Activated CD8-positive, alpha-beta T cell treated with anti-CD3 and anti-CD28 coated beads for 36 hours (primary cell): ENCODE results near the gene KLHDC3. TPM values are rescaled to one million over a fixed set of nuclear protein-coding genes. Genes with fewer than 3 reads are reported as not detected.

Source experiments
- ATAC-seq: fragments of 200-7000 bp; cut with Tn5 transposase; one replicate; pipeline ENCODE4 v1.10.0; 2021; ENCODE audit warnings: mild to moderate bottlenecking, moderate library complexity
- CTCF ChIA-PET: fragments of 350-600 bp; sonication (Branson Sonifier 250); formaldehyde crosslinking; loops from one replicate; lab custom pipeline; 2021; ENCODE audit warnings: antibody characterized with exemption; lab: Charles Lee
- POLR2A ChIA-PET: fragments of 350-600 bp; sonication (Branson Sonifier 250); formaldehyde crosslinking; loops from one replicate; lab custom pipeline; 2021; ENCODE audit warnings: antibody characterized with exemption; lab: Charles Lee
- DNase-seq: peaks from one replicate; pipeline ENCODE4 v3.0.0-alpha.2; 2020
- H3K27ac Mint-ChIP-seq: one replicate; pipeline ENCODE4 v1.8.0; 2021; ENCODE audit warnings: mild to moderate bottlenecking, mixed read lengths
- H3K27me3 Mint-ChIP-seq: one replicate; pipeline ENCODE4 v1.8.0; 2021; ENCODE audit warnings: mixed read lengths
- H3K36me3 Mint-ChIP-seq: one replicate; pipeline ENCODE4 v1.8.0; 2021; ENCODE audit warnings: low read depth, mixed read lengths
- H3K4me1 Mint-ChIP-seq: one replicate; pipeline ENCODE4 v1.8.0; 2021; ENCODE audit warnings: low read depth, mixed read lengths
- H3K4me3 Mint-ChIP-seq: one replicate; pipeline ENCODE4 v1.8.0; 2021; ENCODE audit warnings: mild to moderate bottlenecking, moderate library complexity, mixed read lengths
- H3K9me3 Mint-ChIP-seq: one replicate; pipeline ENCODE4 v1.8.0; 2021; ENCODE audit warnings: mixed read lengths
- intact Hi-C: fragments of 100-400 bp; cut with micrococcal nuclease; formaldehyde crosslinking; loops from one replicate; pipeline ENCODE4 v1.10.0; 2022
- total RNA-seq, 2 experiments: library from RNA; stranded (reverse); gene quantifications; one replicate each; pipeline ENCODE4 v1.2.3, GENCODE V29; 2021
- TF ChIP-seq, protein P1 (sequence below): fragments of 200-600 bp; IDR thresholded peaks from one replicate; pipeline ENCODE4 v1.8.0; 2022; ENCODE audit warnings: antibody characterized with exemption, mild to moderate bottlenecking

Gene KLHDC3
- total RNA-seq, 2 experiments from 2014 or later = 58.6 to 64.0 TPM

DNA sequence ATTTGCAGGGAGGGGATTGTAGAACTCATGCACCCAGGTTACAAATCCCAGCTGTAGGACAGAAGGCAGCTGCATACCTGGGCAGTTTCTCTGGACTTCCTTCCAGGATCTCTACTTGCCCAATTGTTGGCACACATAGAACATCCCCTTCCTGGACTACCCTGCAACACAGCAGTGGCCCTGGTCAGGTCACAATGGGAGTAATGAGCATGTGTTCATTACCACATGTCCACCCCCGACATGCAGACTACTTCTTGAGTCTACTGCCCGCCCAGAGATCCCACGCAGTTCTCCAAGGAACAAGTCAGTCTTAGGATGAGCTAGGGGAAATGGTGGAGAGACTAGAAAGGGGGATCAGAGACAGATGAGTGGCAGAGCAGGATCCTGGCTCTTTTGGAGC, 40.1 kb upstream of the KLHDC3 start:
- H3K36me3 Mint-ChIP-seq = peaks cover 20% of the 10 kb centered on the region
- ATAC-seq (no peak), DNase-seq (no peak)
- H3K27ac Mint-ChIP-seq = peak overlapping the region; percentile 30
- ChIA-PET POLR2A (interaction anchor here (0.6 to 1.3 kb wide), 2 partner anchors 44 to 103 kb away, joined by 3 to 5 read pairs; partner anchors contain the start of gene CNPY3), CTCF (interaction anchor here (1.1 to 1.3 kb wide), 2 partner anchors 9 to 246 kb away, joined by 3 read pairs; no protein-coding TSS in a partner anchor)
- no peaks in the 10 kb centered on the region for H3K27me3 Mint-ChIP-seq
- H3K4me3 Mint-ChIP-seq = no peak overlapping the region
- TF ChIP-seq, protein P1, sequence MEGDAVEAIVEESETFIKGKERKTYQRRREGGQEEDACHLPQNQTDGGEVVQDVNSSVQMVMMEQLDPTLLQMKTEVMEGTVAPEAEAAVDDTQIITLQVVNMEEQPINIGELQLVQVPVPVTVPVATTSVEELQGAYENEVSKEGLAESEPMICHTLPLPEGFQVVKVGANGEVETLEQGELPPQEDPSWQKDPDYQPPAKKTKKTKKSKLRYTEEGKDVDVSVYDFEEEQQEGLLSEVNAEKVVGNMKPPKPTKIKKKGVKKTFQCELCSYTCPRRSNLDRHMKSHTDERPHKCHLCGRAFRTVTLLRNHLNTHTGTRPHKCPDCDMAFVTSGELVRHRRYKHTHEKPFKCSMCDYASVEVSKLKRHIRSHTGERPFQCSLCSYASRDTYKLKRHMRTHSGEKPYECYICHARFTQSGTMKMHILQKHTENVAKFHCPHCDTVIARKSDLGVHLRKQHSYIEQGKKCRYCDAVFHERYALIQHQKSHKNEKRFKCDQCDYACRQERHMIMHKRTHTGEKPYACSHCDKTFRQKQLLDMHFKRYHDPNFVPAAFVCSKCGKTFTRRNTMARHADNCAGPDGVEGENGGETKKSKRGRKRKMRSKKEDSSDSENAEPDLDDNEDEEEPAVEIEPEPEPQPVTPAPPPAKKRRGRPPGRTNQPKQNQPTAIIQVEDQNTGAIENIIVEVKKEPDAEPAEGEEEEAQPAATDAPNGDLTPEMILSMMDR = no peak
- H3K9me3 Mint-ChIP-seq = no peaks in the 10 kb centered on the region
- peaks cover 43% of the 10 kb centered on the region for H3K4me1 Mint-ChIP-seq
- intact Hi-C loops = no loop called here

DNA sequence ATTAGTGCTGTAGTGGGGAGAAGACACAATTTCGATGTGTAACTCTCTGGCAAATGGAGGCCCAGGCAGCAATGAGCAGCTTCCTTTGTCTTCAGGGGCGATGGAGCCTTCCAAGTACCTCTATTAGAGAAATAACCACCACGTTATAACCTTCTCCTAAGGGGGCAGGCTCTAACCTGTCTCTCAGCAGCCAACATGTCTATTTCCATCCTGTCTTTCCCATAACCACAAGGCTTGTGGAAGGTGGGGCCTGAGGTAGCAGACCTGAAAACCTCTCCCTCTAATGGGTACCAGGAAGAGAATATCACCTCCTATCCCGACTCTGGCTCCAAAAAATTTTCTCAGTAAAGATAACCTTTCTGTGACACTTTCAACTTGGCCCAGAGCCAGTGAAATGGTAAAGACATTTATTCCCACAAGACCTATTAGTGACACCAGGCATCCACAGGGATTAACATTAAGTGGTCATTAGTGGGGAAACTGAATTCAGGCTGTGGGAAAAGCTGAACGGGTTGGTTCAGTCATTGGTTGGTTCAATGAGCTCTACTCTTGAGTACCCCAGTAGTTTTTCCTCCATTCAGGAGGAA, 39.0 kb upstream of the KLHDC3 start:
- TF ChIP-seq, protein P1 = no peak
- POLR2A ChIA-PET = interaction anchor here (1.0 to 1.7 kb wide), 4 partner anchors 9 to 93 kb away, joined by 3 to 6 read pairs (median 4); partner anchors contain the start of genes CNPY3 and PPP2R5D
- Mint-ChIP-seq H3K4me1 (peaks cover 48% of the 10 kb centered on the region), H3K27ac (peak overlapping the region; percentile 72), H3K4me3 (no peak overlapping the region), H3K27me3 (no peaks in the 10 kb centered on the region), H3K36me3 (peaks cover 20% of the 10 kb centered on the region), H3K9me3 (no peaks in the 10 kb centered on the region)
- DNase-seq (no peak), ATAC-seq (no peak)
- CTCF ChIA-PET = interaction anchor here (1.0 to 1.3 kb wide), 2 partner anchors 10 to 11 kb away, joined by 3 read pairs; no protein-coding TSS in a partner anchor
- intact Hi-C loops = loop anchor here (5.0 kb wide), 1 partner anchor 37 kb away; the partner anchor contains the start of genes KLHDC3 and MEA1

DNA sequence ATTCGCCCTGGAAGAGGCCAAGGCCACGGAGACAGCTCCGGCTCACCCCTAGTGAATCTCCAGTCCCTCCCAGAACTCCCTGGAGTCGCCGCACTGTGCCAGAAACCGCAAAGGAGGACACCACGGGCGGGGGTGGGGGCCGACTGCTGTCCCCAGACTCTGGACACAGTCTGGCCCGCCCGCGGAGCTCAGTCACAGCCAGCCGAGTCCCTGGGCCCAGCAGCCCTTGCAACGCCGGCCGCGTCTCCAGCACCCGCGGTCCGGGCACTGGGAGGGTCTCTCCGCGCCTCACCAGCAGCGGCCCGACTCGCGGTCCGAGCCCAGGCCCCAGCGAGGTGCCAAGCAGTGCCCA, 35.6 kb upstream of the KLHDC3 start:
- no peak for ATAC-seq
- ChIA-PET CTCF (interaction anchor here (2.5 kb wide), 1 partner anchor 49 kb away, joined by 10 read pairs; the partner anchor contains the start of gene CNPY3), POLR2A (interaction anchor here (0.7 to 3.8 kb wide), 14 partner anchors 8 to 196 kb away, joined by 3 to 38 read pairs (median 6); partner anchors contain the start of genes CNPY3, CUL7 and KLHDC3)
- Mint-ChIP-seq H3K36me3 (peaks cover 20% of the 10 kb centered on the region), H3K4me3 (peak overlapping the region; percentile 88), H3K27me3 (no peaks in the 10 kb centered on the region), H3K4me1 (peaks cover 45% of the 10 kb centered on the region), H3K27ac (peak overlapping the region; percentile 81), H3K9me3 (no peaks in the 10 kb centered on the region)
- TF ChIP-seq, protein P1 = no peak
- DNase-seq = no peak
- intact Hi-C loops = loop anchor here (5.0 kb wide), 1 partner anchor 34 kb away; the partner anchor contains the start of genes KLHDC3 and MEA1

DNA sequence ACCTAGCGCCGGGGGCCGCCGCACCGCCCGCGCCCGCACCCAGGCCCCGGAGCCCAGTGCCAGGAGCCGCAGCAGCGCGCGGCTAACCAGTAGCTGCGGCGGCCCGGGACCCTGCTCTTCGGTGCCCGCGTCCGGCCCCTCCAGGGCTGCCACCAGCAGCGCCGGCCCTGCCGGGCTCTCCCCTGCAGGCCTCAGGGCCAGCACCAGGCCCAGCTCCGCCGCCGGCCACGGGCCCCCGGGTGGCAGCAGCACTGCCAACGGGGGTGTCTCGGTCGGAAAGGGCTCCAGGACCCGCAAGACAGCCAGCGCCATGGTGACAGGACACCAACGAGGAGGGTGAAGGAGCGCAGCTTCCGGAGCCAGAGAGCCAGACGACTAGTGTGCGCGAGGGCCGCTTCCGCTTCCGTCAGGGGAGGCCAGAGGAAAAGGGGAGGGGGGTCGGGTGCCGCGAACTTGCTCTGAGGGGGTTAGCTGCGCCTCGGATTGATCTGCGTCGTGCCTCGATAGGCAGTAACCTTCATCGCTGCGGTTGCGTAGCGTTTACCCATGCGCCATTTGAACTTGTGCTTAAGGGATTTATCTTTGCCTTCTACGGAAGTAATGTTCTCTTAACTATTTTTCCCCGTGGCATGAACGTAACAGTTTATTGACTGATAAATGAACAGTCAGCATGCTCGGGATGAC, 35.1 kb upstream of the KLHDC3 start, which contains the start of gene PEX6:
TSS of gene PEX6 (minus strand) at position 343 of the 684 bp plus-strand sequence. CDS start at position 312, 31 bp downstream.
- peak; percentile 92 for ATAC-seq
- intact Hi-C loops = loop anchor here (1.0 to 5.0 kb wide), 2 partner anchors 33 to 49 kb away; partner anchors contain the start of genes KLHDC3 and MEA1
- Mint-ChIP-seq H3K27ac (peak within 1 kb of the TSS; percentile 95), H3K36me3 (peaks cover 20% of the 10 kb centered on the region), H3K4me3 (peak within 1 kb of the TSS; percentile 88), H3K4me1 (peaks cover 45% of the 10 kb centered on the region), H3K9me3 (no peaks in the 10 kb centered on the region), H3K27me3 (no peaks in the 10 kb centered on the region)
- peak; percentile 94 for DNase-seq
- POLR2A ChIA-PET = interaction anchor here (0.6 to 3.8 kb wide), 28 partner anchors 9 to 271 kb away, joined by 3 to 38 read pairs (median 4); partner anchors contain the start of genes CNPY3, CUL7, KLHDC3 and PTCRA
- TF ChIP-seq, protein P1 = no peak
- CTCF ChIA-PET = interaction anchor here (1.3 to 2.5 kb wide), 3 partner anchors 49 to 165 kb away, joined by 8 to 10 read pairs (median 9); partner anchors contain the start of gene CNPY3
